Motor neuron (in vitro differentiated cells): ENCODE results near the gene SHFL. TPM values are rescaled to one million over a fixed set of nuclear protein-coding genes. Genes with fewer than 3 reads are reported as not detected.

Experiments used
- ATAC-seq, 8 experiments: fragments of 200-7000 bp; cut with Tn5 transposase; replicated peaks in 6 of 8; 2 replicates each; pipeline ENCODE4 v1.8.0; 2021; ENCODE audit warnings: mild to moderate bottlenecking in 8 of 8, moderate library complexity in 8 of 8
- H3K27ac ChIP-seq, 2 donors: fragments of 250-450 bp; sonication (Bioruptor Pico); 2 replicates each; pipeline ENCODE4 v1.9.0; 2021; ENCODE audit warnings: antibody characterized with exemption in 2 of 2, mild to moderate bottlenecking in 2 of 2, moderate library complexity in 1 of 2
- H3K4me1 ChIP-seq, 2 donors: fragments of 250-450 bp; sonication (Bioruptor Pico); replicated peaks in 1 of 2; 2 replicates each; pipeline ENCODE4 v1.6.1; 2021; ENCODE audit warnings: antibody characterized with exemption in 2 of 2, mild to moderate bottlenecking in 2 of 2, moderate library complexity in 1 of 2
- H3K4me3 ChIP-seq, 5 donors: fragments of 250-450 bp; sonication (Bioruptor Pico); 2 replicates each; pipeline ENCODE4 v1.9.0; 2021; ENCODE audit warnings: antibody characterized with exemption in 5 of 5, mild to moderate bottlenecking in 5 of 5, moderate library complexity in 4 of 5
- WGBS, 10 experiments: fragments of 450-650 bp; shearing (Covaris generic); methylation state at CpG; one replicate each; pipeline ENCODE4 v1.0.0; 2022; 5-methylcytosine and 5-hydroxymethylcytosine counted together
- in situ Hi-C, 9 experiments: fragments of 400-800 bp; cut with MboI; loops; one replicate each; pipeline ENCODE4 v1.15.0; 2021; ENCODE audit warnings: low sequenced_read_pairs in 9 of 9, low pct_unique_long_range_greater_than_20kb in 2 of 9; ENCODE audit not compliant: unreplicated experiment in 9 of 9
- total RNA-seq, 8 experiments: library from RNA; unstranded; fragments of 300-600 nt; gene quantifications; 2 replicates each; pipeline versions ENCODE4 v1.2.3 to v1.2.4, GENCODE V29; 2022

SHFL gene
- total RNA-seq = 10 to 100 TPM in 4 of 8 experiments, 1 to 10 TPM in 4; 2.2 to 29.4 (median 12.0) TPM

- Histone ChIP-seq H3K27ac (no peak within 1 kb of the TSS), H3K4me3 (peak within 1 kb of the TSS; percentile 38 to 60 (median 44)), H3K4me1 (no peaks in the 10 kb centered on the region)
- in situ Hi-C loops = no loop called here
- peak; percentile 85 to 98 (median 87) for ATAC-seq
- WGBS, 10 experiments = 0 to 50% (median 15%) methylated on average over 1 to 10 of the region's 81 CpGs; no CpG with 5 or more reads in 5 of the 10 experiments
Observed at GRCh38 chr19:10085641-10086590, at the start of gene SHFL. SHFL (plus strand) TSS chr19:10086317; CDS start chr19:10086428, 111 bp downstream.

- 0 to 83% (median 61%) methylated on average over 1 to 5 of the region's 5 CpGs; no CpG with 5 or more reads in 2 of the 10 experiments for WGBS, 10 experiments
- in situ Hi-C loops = loop anchor here in 3 of 9 experiments (25.0 kb wide), 1 partner anchor 99 kb away; the partner anchor contains the start of gene OLFM2 (in 3 of the 3)
- Histone ChIP-seq H3K4me3 (no peak overlapping the region), H3K4me1 (no peaks in the 10 kb centered on the region), H3K27ac (no peak overlapping the region)
- no peak for ATAC-seq
Observed at GRCh38 chr19:10036601-10037071, 49.5 kb upstream of the SHFL start.

GRCh38 chr19:10037367-10037766 is 48.8 kb upstream of the SHFL start:
- in situ Hi-C loops = loop anchor here in 3 of 9 experiments (25.0 kb wide), 1 partner anchor 100 kb away; the partner anchor contains the start of gene OLFM2 (in 3 of the 3)
- Histone ChIP-seq H3K4me1 (no peaks in the 10 kb centered on the region), H3K4me3 (no peak overlapping the region), H3K27ac (no peak overlapping the region)
- WGBS, 10 experiments = 8 to 60% (median 49%) methylated on average over 1 to 3 of the region's 4 CpGs; no CpG with 5 or more reads in 6 of the 10 experiments
- ATAC-seq = no peak

GRCh38 chr19:10037809-10038208 is 48.3 kb upstream of the SHFL start:
- Histone ChIP-seq H3K27ac (no peak overlapping the region), H3K4me1 (no peaks in the 10 kb centered on the region), H3K4me3 (no peak overlapping the region)
- in situ Hi-C loops = loop anchor here in 3 of 9 experiments (25.0 kb wide), 1 partner anchor 101 kb away; the partner anchor contains the start of gene OLFM2 (in 3 of the 3)
- WGBS, 10 experiments = 0 to 80% (median 40%) methylated on average over 1 to 2 of the region's 5 CpGs; no CpG with 5 or more reads in 5 of the 10 experiments
- ATAC-seq = no peak

GRCh38 chr19:10043286-10043927 is 42.7 kb upstream of the SHFL start:
- in situ Hi-C loops = loop anchor here in 3 of 9 experiments (25.0 kb wide), 1 partner anchor 106 kb away; the partner anchor contains the start of gene OLFM2 (in 3 of the 3)
- Histone ChIP-seq H3K27ac (no peak overlapping the region), H3K4me1 (no peaks in the 10 kb centered on the region), H3K4me3 (no peak overlapping the region)
- no peak for ATAC-seq
- 17 to 78% (median 50%) methylated on average over 1 to 4 of the region's 4 CpGs; no CpG with 5 or more reads in 4 of the 10 experiments for WGBS, 10 experiments

GRCh38 chr19:10044390-10044789 is 41.7 kb upstream of the SHFL start:
- Histone ChIP-seq H3K4me3 (no peak overlapping the region), H3K4me1 (no peaks in the 10 kb centered on the region), H3K27ac (no peak overlapping the region)
- peak in 4 of 8 experiments; percentile 33 to 65 (median 40) for ATAC-seq
- in situ Hi-C loops = loop anchor here in 3 of 9 experiments (25.0 kb wide), 1 partner anchor 107 kb away; the partner anchor contains the start of gene OLFM2 (in 3 of the 3)
- WGBS, 10 experiments = 0 to 33% (median 31%) methylated on average over 1 of the region's 1 CpG; no CpG with 5 or more reads in 6 of the 10 experiments

GRCh38 chr19:10045371-10045770 is 40.7 kb upstream of the SHFL start:
- Histone ChIP-seq H3K4me1 (no peaks in the 10 kb centered on the region), H3K4me3 (no peak overlapping the region), H3K27ac (no peak overlapping the region)
- ATAC-seq = no peak
- in situ Hi-C loops = loop anchor here in 3 of 9 experiments (25.0 kb wide), 1 partner anchor 108 kb away; the partner anchor contains the start of gene OLFM2 (in 3 of the 3)
- 0% methylated on average over 1 of the region's 1 CpG; no CpG with 5 or more reads in 7 of the 10 experiments for WGBS, 10 experiments

- no peak overlapping the region for H3K27ac ChIP-seq
- in situ Hi-C loops = loop anchor here in 3 of 9 experiments (25.0 kb wide), 1 partner anchor 112 kb away; the partner anchor contains the start of gene OLFM2 (in 3 of the 3)
- no peak for ATAC-seq
- no peaks in the 10 kb centered on the region for H3K4me1 ChIP-seq
- no peak overlapping the region for H3K4me3 ChIP-seq
- WGBS, 10 experiments = 0 to 57% (median 17%) methylated on average over 1 of the region's 2 CpGs; no CpG with 5 or more reads in 7 of the 10 experiments
Observed at GRCh38 chr19:10049626-10050025, 36.5 kb upstream of the SHFL start.

- Histone ChIP-seq H3K27ac (no peak overlapping the region), H3K4me3 (no peak overlapping the region), H3K4me1 (no peaks in the 10 kb centered on the region)
- in situ Hi-C loops = no loop called here
- 60 to 100% (median 83%) methylated on average over 1 to 5 of the region's 21 CpGs; no CpG with 5 or more reads in 3 of the 10 experiments for WGBS, 10 experiments
- ATAC-seq = no peak
Observed at GRCh38 chr19:10052602-10053360, 33.3 kb upstream of the SHFL start.

- Histone ChIP-seq H3K4me1 (no peaks in the 10 kb centered on the region), H3K27ac (no peak overlapping the region), H3K4me3 (no peak overlapping the region)
- in situ Hi-C loops = no loop called here
- ATAC-seq = peak in 3 of 8 experiments; percentile 38 to 91 (median 49)
- WGBS, 10 experiments = 0 to 60% methylated on average over 1 of the region's 21 CpGs; no CpG with 5 or more reads in 8 of the 10 experiments
Observed at GRCh38 chr19:10061717-10062310, 24.3 kb upstream of the SHFL start.

GRCh38 chr19:10068205-10068604 is 17.9 kb upstream of the SHFL start:
- H3K27ac ChIP-seq = no peak overlapping the region
- H3K4me1 ChIP-seq = no peaks in the 10 kb centered on the region
- in situ Hi-C loops = no loop called here
- H3K4me3 ChIP-seq = no peak overlapping the region
- 30 to 87% (median 75%) methylated on average over 2 to 4 of the region's 4 CpGs; no CpG with 5 or more reads in 4 of the 10 experiments for WGBS, 10 experiments
- ATAC-seq = no peak
